Colonic mucosa (tissue), 4 donors: Measurements from ENCODE around the gene SKOR1. TPM values are rescaled to one million over a fixed set of nuclear protein-coding genes. Genes with fewer than 3 reads are reported as not detected.

Experiments used
- DNase-seq: peaks from one replicate; pipeline ENCODE4 v3.0.0-alpha.2; 2020
- H3K27ac ChIP-seq: fragments of 200-600 bp; one replicate; pipeline ENCODE4 v1.8.0; 2021
- H3K27me3 ChIP-seq: fragments of 200-600 bp; one replicate; pipeline ENCODE4 v1.8.0; 2021
- H3K36me3 ChIP-seq: fragments of 200-600 bp; one replicate; pipeline ENCODE4 v1.8.0; 2021
- H3K4me1 ChIP-seq: fragments of 200-600 bp; one replicate; pipeline ENCODE4 v1.8.0; 2021; ENCODE audit warnings: mild to moderate bottlenecking
- H3K4me3 ChIP-seq: fragments of 200-600 bp; one replicate; pipeline ENCODE4 v1.8.0; 2021
- H3K9ac ChIP-seq, 2 donors: one replicate each; pipeline ENCODE4 v1.7.0; 2013; ENCODE audit warnings: control low read depth in 2 of 2, low read depth in 2 of 2, low read length in 2 of 2
- H3K9me3 ChIP-seq: fragments of 200-600 bp; one replicate; pipeline ENCODE4 v1.8.0; 2021
- intact Hi-C: fragments of 100-400 bp; cut with DNase I; formaldehyde crosslinking; loops from one replicate; pipeline ENCODE4 v1.14.1; 2022
- total RNA-seq, 2 donors: library from RNA; stranded (reverse); fragmentation: NEBNext Ultra II Directional in 1 of 2; extraction: Animal tissue kit (Norgen Biotek cat#: 25700) in 1 of 2; gene quantifications; one replicate each; pipeline ENCODE4 v1.2.1, GENCODE V29; 2021
- TF ChIP-seq, protein P1 (sequence below): fragments of 200-600 bp; IDR thresholded peaks from one replicate; pipeline ENCODE4 v1.8.0; 2022; ENCODE audit warnings: antibody characterized with exemption, mild to moderate bottlenecking
- donor health status: healthy.
- donor health status: DM: no; HTN: no; CAD: no.
- donor health status: DM: no; HTN: no; CAD: no.

Gene SKOR1
- total RNA-seq, 2 donors from 2014 or later: 0.10 to 0.19 TPM

GRCh38 chr15:67808821-67809220 is 16.5 kb upstream of the SKOR1 start:
- Histone ChIP-seq H3K9me3 (no peaks in the 10 kb centered on the region), H3K27me3 (no peaks in the 10 kb centered on the region), H3K4me3 (no peak overlapping the region), H3K9ac (no peak overlapping the region), H3K4me1 (no peaks in the 10 kb centered on the region), H3K36me3 (no peaks in the 10 kb centered on the region), H3K27ac (no peak overlapping the region)
- intact Hi-C loops: no loop called here
- TF ChIP-seq, protein P1, sequence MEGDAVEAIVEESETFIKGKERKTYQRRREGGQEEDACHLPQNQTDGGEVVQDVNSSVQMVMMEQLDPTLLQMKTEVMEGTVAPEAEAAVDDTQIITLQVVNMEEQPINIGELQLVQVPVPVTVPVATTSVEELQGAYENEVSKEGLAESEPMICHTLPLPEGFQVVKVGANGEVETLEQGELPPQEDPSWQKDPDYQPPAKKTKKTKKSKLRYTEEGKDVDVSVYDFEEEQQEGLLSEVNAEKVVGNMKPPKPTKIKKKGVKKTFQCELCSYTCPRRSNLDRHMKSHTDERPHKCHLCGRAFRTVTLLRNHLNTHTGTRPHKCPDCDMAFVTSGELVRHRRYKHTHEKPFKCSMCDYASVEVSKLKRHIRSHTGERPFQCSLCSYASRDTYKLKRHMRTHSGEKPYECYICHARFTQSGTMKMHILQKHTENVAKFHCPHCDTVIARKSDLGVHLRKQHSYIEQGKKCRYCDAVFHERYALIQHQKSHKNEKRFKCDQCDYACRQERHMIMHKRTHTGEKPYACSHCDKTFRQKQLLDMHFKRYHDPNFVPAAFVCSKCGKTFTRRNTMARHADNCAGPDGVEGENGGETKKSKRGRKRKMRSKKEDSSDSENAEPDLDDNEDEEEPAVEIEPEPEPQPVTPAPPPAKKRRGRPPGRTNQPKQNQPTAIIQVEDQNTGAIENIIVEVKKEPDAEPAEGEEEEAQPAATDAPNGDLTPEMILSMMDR: no peak
- no peak for DNase-seq

DNA sequence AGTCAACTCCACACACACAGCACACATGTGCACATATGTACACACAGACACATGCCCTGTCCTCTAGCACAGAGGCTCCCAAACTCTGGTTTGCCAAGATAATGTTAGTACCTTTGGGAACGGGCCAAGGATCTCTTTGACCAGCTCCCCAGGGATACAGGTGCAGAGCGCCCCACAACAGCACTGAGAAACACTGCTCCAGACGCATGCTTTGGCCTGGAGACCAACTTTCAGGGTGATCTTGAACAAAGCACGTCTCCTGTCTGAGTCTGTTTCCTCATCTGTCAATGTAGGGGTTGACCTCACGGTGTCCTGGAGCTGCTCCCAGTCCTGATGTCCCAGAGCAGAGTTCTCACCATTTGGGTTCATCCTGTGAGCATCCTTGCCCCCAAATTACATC is 15.9 kb upstream of the SKOR1 start:
- no peak overlapping the region for H3K9ac ChIP-seq
- H3K36me3 ChIP-seq: no peaks in the 10 kb centered on the region
- no peak overlapping the region for H3K27ac ChIP-seq
- intact Hi-C loops: no loop called here
- TF ChIP-seq, protein P1: no peak
- no peaks in the 10 kb centered on the region for H3K27me3 ChIP-seq
- H3K4me1 ChIP-seq: no peaks in the 10 kb centered on the region
- no peak overlapping the region for H3K4me3 ChIP-seq
- H3K9me3 ChIP-seq: no peaks in the 10 kb centered on the region
- no peak for DNase-seq

DNA sequence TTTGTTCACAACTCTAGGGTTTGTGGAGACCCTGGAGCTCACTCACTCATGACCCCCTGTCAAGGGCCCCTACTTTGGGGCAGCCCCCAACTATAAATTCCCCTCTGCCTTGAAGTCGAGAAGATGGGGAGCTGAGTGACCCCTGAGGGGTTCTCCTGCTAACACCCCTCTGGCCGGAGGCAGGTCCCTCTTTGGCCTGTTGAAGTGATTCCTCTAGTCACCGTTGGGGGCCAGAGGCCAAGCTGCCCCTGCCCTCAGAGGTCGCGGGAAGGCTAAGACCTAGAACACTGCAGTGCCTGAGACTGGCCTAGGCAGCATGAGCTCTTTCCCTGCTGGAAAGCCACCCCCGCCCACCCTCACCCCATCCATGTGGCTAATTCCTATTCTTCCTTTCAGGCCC is 15.4 kb upstream of the SKOR1 start:
- TF ChIP-seq, protein P1: no peak

DNA sequence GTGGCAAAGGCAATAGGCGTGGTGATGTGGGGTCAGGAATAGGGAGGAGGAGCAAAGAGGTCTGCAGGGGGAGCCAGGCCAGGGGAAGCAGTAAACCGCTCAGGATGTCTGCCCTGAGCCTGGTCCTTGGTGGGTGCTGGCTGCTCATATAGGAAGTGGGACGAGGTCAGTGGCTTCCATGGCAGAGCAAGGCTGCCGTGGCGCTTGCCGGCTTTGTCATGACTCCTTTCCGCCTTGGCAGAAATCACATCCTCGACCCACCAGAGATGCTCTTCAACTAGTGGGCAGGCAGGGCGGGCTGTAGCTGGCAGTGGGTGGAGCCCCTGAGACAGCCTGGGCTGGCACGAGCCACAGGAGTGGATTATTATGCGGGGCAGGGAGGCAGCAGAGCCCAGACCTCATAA is 13.1 kb upstream of the SKOR1 start:
- intact Hi-C loops: no loop called here
- no peaks in the 10 kb centered on the region for H3K36me3 ChIP-seq
- H3K27me3 ChIP-seq: no peaks in the 10 kb centered on the region
- H3K4me1 ChIP-seq: no peaks in the 10 kb centered on the region
- H3K9me3 ChIP-seq: no peaks in the 10 kb centered on the region
- H3K9ac ChIP-seq: no peak overlapping the region
- no peak overlapping the region for H3K4me3 ChIP-seq
- H3K27ac ChIP-seq: no peak overlapping the region
- DNase-seq: no peak
- TF ChIP-seq, protein P1: no peak

More for the DNA sequence above, 15.4 kb upstream of the SKOR1 start:
- H3K9ac ChIP-seq: no peak overlapping the region
- H3K27ac ChIP-seq: no peak overlapping the region
- no peaks in the 10 kb centered on the region for H3K9me3 ChIP-seq
- no peak for DNase-seq
- no peak overlapping the region for H3K4me3 ChIP-seq
- H3K27me3 ChIP-seq: no peaks in the 10 kb centered on the region
- H3K4me1 ChIP-seq: no peaks in the 10 kb centered on the region
- intact Hi-C loops: no loop called here
- no peaks in the 10 kb centered on the region for H3K36me3 ChIP-seq

- H3K27me3 ChIP-seq: no peaks in the 10 kb centered on the region
- no peaks in the 10 kb centered on the region for H3K36me3 ChIP-seq
- no peak overlapping the region for H3K27ac ChIP-seq
- TF ChIP-seq, protein P1: no peak
- H3K4me3 ChIP-seq: no peak overlapping the region
- DNase-seq: no peak
- intact Hi-C loops: no loop called here
- H3K9me3 ChIP-seq: no peaks in the 10 kb centered on the region
- no peaks in the 10 kb centered on the region for H3K4me1 ChIP-seq
- no peak overlapping the region for H3K9ac ChIP-seq
Observed at GRCh38 chr15:67813104-67813634, 12.1 kb upstream of the SKOR1 start.
